ENCODE results near the gene PSG4.
"Not testable (repeated sequence)": the region's sequence is repeated elsewhere in the genome, so short reads cannot be mapped to it uniquely, and the experiment has no call there.

The PSG4 gene

DNA sequence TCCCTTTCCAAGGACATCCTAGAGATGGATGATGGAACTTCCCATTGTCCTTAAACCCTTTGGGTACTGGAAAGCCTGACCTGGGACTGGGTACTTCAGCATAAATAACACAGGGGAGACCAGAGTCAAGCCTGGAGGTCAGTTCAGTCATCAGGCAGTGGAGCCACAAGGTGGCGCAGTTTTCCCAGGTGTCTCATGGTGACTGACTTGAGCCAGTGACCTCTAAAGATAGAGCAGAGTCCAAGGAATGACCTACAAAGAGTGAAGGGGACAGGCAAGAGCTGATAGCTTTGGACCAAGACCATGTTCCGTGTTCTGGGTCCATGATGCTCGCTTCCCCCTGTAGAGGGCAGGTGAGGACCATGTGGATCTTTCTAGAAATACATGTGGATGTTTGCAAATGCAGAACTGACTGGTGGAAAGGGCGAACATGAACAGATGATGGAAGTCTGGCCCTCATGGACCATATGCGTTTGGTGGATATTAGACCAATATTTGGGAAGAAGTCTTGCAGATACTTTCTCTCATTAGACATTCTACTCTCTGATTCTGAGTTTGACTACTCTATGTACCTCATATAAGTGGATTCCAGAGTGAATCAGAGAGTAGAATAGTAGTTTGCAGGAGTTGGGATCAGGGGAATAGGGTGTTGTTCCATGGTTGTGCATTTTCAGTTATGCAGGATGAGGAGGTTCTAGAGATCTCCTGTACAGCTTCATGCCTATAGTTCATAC, 6.6 kb downstream of the PSG4 start:
- DNase-seq (ENCODE audit: low spot score), result not testable (repeated sequence)

DNA sequence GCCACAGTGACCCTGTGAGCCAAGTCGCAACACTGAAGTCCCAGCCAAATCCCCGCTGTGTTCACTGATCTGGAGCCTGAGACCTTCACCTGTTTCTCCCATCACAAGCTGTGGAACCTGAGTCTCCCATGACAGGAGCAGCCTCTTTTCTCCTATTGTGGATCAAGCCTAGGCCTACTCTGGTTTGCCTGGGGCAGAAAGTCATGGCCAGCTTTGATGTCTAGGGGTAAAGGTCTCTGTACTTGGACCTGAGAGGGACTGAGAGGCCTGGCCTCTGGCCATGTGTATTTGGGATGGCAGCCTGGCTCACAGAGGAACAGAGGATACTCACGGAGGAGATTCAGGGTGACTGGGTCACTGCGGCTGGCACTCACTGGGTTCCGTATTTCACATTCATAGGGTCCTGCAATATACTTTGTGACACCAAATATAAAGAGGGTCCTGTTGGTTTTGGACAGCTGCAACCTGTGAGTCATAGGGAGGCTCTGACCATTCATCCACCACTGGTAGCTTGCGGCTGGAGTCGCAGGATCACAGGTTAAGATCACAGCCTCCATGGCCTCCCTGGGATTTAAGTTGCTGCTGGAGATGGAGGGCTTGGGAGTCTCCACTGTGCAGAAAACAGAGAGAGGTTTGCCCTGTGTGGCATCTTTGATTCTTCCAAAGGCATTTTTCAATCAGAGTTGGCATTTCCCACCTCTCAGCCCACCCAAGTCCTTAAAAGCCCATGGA, 7.6 kb downstream of the PSG4 start:
- DNase-seq (ENCODE audit: low spot score), result not testable (repeated sequence)

DNA sequence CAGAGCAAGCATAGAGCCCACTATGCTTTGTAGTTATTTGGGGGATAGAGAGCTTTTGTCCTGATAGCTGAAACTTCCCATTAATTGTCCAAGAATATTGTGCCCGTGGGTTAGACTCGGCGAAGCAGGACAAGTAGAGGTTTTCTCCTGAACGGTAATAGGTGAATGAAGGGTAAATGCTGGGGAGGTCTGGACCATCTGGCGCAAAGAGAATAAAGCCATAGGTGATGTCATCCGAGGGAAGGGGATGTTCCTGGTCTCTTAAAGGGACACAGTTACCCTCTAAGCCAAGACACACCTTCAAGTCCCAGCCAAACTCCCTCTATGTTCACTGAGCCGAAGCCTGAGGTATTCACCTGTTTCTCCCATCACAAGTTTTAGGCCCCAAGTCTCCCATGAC, 11.0 kb downstream of the PSG4 start:
- DNase-seq (ENCODE audit: low spot score), result not testable (repeated sequence)

DNA sequence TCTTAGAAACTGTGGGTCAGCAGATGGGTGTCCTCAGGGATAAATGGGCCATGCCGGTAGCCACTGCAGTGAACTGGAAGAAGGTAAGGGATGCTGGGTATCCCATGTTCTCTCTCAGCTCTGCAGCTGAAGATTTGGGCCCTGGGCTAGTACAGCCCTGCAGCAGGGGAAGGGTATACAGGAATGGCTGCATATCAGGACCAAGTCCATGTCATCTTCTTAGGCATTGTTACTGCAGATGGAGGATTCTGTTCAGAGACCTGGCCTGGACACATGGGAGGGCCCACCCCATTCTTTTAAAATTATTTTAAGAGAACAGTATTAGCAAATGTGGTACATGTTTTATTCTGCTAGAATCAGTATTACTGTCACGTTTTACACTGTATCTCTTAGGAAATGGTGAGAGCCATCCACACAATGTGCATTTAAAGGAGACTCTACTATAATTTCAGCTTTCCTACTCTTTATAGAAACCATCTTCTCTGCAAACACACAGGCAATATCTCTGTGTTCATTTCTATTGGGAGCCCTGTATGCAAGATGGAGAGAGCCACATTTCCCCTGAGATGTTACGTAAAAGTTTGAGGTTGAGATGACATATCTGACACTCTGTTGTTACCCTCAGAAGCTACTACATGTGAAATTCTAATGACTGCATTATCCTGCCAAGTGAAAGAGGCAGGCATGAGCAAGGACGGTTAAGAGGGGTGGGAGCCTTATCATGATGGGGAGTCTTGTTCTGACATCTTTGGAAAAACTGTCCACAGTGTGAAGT, 12.9 kb downstream of the PSG4 start:
- not testable (repeated sequence) for DNase-seq (ENCODE audit: low spot score)

DNA sequence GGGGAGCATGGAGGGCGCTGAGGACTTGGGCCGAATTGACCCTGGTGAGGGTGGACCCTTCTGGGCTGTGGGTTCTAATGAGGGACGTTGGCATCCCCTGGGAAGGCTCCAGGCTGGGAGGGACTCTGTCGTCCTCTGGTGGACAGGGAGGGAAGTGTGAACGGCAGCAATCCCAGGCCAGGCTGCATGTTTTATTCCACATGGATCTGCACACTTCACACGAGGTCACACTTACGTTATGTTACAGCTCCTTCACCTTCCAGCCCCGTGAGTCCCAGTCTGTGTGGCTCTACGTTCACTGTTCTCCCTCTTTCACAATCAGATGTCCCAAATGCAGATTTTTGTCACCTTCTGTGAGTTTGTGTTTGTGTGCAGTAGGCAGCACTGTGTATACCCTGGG, 17.3 kb downstream of the PSG4 start:
- DNase-seq (ENCODE audit: low spot score), result not testable (repeated sequence)

DNA sequence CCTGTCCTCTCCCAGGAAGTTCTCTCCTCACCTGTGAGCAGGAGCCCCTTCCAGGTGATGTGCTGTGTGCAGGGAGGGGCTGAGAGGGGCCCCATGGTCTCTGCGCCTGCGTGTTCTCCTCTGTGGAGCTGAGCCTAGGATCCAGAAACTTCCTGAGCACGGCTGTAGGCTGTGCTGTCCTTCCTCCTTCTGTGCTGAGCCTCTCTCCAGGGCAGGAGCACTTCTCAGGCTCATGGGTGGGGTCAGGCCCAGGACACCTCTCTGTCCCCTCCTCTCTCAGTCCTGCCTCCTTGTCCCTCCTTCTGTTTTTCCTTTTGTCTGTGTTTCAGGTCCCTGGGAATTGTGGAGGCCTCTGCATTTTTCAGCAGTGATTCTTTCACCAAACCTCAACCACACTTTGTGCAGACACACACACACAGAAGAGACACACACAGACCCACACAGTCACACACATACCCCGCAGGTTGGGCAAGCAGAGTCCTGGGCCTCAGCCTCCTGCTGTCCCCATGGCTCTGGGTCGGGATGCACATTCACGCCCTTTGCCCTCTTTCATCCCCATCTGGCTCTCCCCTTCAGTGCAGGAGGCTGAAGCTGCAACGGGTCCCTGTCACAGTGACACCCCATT, 19.0 kb downstream of the PSG4 start, which contains the start of gene PSG5:
Gene PSG5 (minus strand): TSS at position 226 of the 625 bp plus-strand sequence. CDS start 131 bp downstream, at position 95.
- DNase-seq (ENCODE audit: low spot score), result not testable (repeated sequence)

DNA sequence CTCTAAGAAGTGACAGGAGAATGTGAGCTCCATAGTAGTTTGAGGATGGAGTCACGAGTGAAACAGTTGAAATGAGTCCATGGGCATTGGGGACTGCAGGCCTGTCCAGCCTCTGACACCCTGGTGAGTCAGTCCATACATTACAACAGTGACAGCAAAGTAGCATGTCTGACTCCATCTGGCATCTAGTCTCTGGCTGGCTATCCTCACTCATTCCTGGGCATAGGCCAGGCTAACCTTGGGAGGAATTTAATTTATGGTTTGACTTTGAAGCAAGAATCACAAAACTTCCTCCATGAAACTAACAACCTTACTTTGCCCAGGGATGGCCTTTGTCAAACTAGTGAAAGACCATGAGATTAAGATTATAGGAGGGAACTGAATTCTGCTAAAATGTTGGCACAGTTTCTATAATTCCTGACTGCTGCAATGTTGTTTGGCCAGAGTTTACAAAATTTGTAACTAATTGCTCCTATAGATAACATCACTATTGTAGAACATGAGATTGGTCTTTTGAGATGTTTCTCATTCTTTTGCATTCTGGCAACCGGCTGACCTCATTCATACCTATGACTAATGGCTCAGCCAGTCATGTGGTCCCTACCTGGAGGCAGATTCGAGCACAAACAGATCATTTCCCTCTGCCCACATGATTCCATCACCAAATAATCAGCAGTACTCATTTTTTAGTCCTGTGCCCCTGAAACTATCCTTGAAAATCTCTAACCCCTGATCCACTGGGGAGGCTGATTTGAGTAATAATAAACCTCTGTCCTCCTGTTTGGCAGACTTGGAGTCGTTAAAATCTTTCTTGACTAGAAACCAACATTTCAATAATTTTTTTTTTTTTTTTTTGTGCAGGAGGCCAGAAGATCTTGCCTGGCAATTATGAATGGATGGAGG, 23.3 kb downstream of the PSG4 start:
- not testable (repeated sequence) for DNase-seq (ENCODE audit: low spot score)

DNA sequence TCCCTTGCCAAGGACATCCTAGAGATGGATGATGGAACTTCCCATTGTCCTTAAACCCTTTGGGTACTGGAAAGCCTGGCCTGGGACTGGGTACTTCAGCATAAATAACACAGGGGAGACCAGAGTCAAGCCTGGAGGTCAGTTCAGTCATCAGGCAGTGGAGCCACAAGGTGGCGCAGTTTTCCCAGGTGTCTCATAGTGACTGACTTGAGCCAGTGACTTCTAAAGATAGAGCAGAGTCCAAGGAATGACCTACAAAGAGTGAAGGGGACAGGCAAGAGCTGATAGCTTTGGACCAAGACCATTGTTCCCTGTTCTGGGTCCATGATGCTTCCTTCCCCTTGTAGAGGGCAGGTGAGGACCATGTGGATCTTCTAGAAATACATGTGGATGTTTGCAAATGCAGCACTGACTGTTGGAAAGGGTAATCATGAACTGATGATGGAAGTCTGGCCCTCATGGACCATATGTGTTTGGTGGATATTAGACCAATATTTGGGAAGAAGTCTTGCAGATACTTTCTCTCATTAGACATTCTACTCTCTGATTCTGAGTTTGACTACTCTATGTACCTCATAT, 25.8 kb downstream of the PSG4 start:
- DNase-seq (ENCODE audit: low spot score), result not testable (repeated sequence)

DNA sequence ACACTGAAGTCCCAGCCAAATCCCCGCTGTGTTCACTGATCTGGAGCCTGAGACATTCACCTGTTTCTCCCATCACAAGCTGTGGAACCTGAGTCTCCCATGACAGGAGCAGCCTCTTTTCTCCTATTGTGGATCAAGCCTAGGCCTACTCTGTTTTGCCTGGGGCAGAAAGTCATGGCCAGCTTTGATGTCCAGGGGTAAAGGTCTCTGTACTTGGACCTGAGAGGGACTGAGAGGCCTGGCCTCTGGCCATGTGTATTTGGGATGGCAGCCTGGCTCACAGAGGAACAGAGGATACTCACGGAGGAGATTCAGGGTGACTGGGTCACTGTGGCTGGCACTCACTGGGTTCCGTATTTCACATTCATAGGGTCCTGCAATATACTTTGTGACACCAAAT, 26.9 kb downstream of the PSG4 start:
- DNase-seq (ENCODE audit: low spot score), result not testable (repeated sequence)

DNA sequence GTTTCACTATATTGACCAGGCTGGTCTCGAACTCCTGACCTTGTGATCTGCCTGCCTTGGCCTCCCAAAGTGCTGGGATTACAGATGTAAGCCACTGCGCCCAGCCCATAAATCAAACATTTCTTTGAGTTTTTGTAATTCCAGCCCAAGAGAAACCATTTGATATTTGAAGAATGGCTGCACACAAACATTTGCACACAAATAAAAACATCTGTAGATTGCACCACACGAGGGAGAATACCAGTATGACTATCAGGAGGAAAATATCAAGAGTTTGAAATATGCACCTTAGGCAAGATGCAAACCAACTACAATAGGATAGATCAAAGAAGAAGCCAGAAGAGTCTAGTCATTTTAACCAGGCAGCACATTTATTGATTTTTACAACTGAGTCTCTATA, 39.5 kb downstream of the PSG4 start:
- not testable (repeated sequence) for DNase-seq (ENCODE audit: low spot score)

DNA sequence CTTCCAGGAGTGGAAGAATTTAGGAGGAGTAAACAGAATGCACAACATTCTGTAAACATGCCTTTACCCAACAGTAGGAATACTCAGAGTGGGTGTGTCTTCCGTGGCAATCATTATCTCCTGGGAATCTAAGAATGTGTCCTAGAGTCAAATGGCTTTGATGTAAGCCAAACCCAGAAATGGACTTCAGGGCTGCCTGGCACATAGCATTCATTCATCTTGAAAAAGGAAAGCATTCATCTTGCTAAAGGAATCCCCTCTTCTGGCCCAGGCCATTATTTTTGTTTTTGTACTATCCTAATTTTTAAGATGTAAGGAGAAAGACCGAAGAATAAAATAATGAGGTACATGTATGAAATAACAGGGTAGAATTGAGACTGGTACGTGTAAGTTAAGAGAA, 42.3 kb downstream of the PSG4 start:
- DNase-seq (ENCODE audit: low spot score), result not testable (repeated sequence)

DNA sequence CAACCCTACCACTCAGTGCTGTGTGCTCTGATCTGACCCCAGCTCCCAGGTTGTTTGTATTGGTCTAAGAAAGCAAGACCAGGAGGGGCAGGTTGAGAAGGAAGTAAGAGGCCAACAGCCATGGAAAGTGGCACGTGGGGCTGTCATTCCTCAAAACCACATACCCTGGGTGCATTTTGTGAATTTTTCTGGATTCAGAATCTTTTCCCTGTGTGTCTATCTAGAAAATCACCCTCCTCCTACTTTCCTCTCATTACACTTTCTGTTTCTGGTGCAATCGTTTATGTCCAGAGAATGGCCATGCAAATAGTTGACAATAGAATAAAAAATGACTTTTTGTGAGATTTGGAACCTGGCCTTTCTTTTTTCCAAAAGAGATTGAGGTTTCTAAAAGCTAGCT, 43.2 kb downstream of the PSG4 start:
- DNase-seq (ENCODE audit: low spot score), result not testable (repeated sequence)

DNA sequence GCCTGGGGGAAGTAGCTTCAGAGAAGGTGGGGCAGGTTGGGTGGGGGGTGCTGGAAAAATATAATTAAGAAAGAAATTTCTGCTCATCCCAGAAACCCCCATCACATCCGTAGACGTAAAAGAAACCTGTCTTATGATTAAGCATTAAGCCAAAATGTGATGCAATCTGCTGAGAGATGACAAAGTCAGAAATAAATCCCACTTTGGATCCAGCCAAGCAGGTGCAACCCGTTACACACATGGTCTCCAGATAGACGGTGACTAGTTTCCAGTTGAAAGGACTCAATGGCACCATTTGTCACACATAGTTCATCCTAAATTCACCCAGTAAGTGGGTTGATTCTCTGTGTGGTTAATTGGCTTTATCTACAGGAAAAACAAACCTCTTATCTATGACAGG, 53.2 kb downstream of the PSG4 start:
- no peak for DNase-seq (ENCODE audit: low spot score)

DNA sequence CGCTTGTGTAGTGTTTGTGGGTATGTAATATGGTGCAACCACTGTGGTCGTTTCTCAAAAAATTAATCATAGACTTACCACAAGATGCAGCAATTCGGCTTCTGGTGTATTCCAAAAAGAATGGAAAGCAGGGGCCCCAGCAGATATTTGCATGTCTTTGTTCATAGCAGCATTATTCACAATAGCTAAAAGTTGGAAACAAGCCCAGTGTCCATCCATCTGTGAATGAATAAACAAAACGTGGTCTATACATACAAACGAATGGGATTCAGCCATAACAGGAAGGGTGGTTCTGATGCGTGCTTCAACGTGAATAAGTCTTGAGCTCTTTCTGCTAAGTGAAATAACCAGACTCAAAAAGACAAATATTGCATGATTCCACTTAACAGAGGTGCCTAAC, 55.6 kb downstream of the PSG4 start:
- DNase-seq (ENCODE audit: low spot score), result peak; percentile 27

DNA sequence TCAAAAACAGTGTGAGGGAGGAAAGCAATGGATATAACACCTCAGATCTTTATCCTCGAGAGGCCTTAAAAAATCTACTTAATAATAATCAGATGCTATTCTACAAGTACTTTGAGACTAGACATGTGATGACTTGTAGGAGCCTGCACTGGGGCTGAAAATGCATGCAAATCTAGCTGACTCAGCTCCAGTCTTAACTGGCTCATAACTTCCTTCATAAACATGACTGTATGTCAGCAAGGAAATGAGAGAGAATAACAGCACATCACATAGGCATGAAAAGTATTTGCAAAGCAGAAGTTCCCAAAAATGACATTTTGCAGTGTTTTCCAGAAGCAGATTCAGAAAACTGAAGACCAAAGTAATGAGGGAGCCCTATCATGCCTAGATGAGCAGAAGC, 57.2 kb downstream of the PSG4 start:
- DNase-seq (ENCODE audit: low spot score), result no peak

All from pons (tissue), 1 donor.